K562 (cell line): ENCODE measurements around the gene RBSN. TPM values are rescaled to one million over a fixed set of nuclear protein-coding genes. Genes with fewer than 3 reads are reported as not detected.
A peak's percentile ranks its signal among the peaks of the same experiment; 100 is the strongest.

ENCODE experiments used
- ARID1B ChIP-seq: fragments of 450-650 bp; IDR thresholded peaks from 2 replicates; pipeline ENCODE4 v1.6.1; 2016; ENCODE audit warnings: antibody characterized with exemption, mild to moderate bottlenecking, inconsistent platforms
- ASH1L ChIP-seq: fragments of 450-650 bp; IDR thresholded peaks from 2 replicates; pipeline ENCODE4 v1.6.1; 2018; ENCODE audit warnings: borderline replicate concordance, mild to moderate bottlenecking, low read depth; ENCODE audit not compliant: partially characterized antibody
- BRF1 ChIP-seq: IDR thresholded peaks from 3 replicates; pipeline ENCODE4 v1.6.1; 2011; ENCODE audit warnings: borderline replicate concordance, mild to moderate bottlenecking; ENCODE audit not compliant: insufficient read length; ENCODE audit errors: extremely low read depth
- EP300 ChIP-seq: IDR thresholded peaks from 2 replicates; pipeline ENCODE4 v1.6.1; 2012; ENCODE audit warnings: low read length, improper control_type of control experiment
- EZH2 ChIP-seq: IDR thresholded peaks from 2 replicates; pipeline ENCODE4 v1.6.1; 2012; ENCODE audit warnings: low read depth, mild to moderate bottlenecking, inconsistent platforms, low read length, borderline replicate concordance
- GABPB1 ChIP-seq: sonication (generic); formaldehyde crosslinking; IDR thresholded peaks from 2 replicates; pipeline ENCODE4 v1.8.0; 2022; ENCODE audit warnings: mild to moderate bottlenecking, missing genetic modification reagents
- GTF2F1 ChIP-seq: IDR thresholded peaks from 2 replicates; pipeline ENCODE4 v1.6.1; 2011; ENCODE audit warnings: low read depth, low read length, improper control_type of control experiment
- MTA3 ChIP-seq: fragments of 450-650 bp; formaldehyde crosslinking; IDR thresholded peaks from 2 replicates; pipeline ENCODE4 v1.6.1; 2017; ENCODE audit warnings: mild to moderate bottlenecking, borderline replicate concordance
- POLR3A ChIP-seq: IDR thresholded peaks from 2 replicates; pipeline ENCODE4 v1.6.1; 2011; ENCODE audit warnings: borderline replicate concordance, mild to moderate bottlenecking, moderate library complexity; ENCODE audit not compliant: insufficient read length, insufficient read depth; ENCODE audit errors: extremely low read depth
- PTRF ChIP-seq: fragments of 450-650 bp; IDR thresholded peaks from 2 replicates; pipeline ENCODE4 v1.6.1; 2016; ENCODE audit warnings: mild to moderate bottlenecking, missing genetic modification characterization, missing compliant biosample characterization
- PYGO2 ChIP-seq: fragments of 450-650 bp; IDR thresholded peaks from 2 replicates; pipeline ENCODE4 v1.6.1; 2016; ENCODE audit warnings: mild to moderate bottlenecking, missing genetic modification characterization, moderate library complexity, missing compliant biosample characterization
- TAF15 ChIP-seq: fragments of 200-400 bp; formaldehyde crosslinking; IDR thresholded peaks from 2 replicates; pipeline ENCODE4 v1.6.1; 2017; ENCODE audit warnings: mild to moderate bottlenecking, low read depth, low read length, moderate library complexity
- TAF7 ChIP-seq: fragments of 450-650 bp; IDR thresholded peaks from 2 replicates; pipeline ENCODE4 v1.6.1; 2016; ENCODE audit warnings: missing genetic modification characterization, missing compliant biosample characterization
- TAL1 ChIP-seq: fragments of 450-650 bp; IDR thresholded peaks from 2 replicates; pipeline ENCODE4 v1.6.1; 2016; ENCODE audit warnings: mild to moderate bottlenecking
- ZFP1 ChIP-seq: fragments of 450-650 bp; formaldehyde crosslinking; IDR thresholded peaks from 2 replicates; pipeline ENCODE4 v1.4.0; 2020; ENCODE audit warnings: mild to moderate bottlenecking, mixed read lengths
- ZNF165 ChIP-seq: fragments of 250-450 bp; sonication (Bioruptor Pico); IDR thresholded peaks from 2 replicates; pipeline ENCODE4 v1.4.0; 2020; ENCODE audit warnings: borderline replicate concordance
- ZNF445 ChIP-seq: fragments of 250-450 bp; sonication (Bioruptor Pico); IDR thresholded peaks from 2 replicates; pipeline ENCODE4 v1.4.0; 2020; ENCODE audit warnings: low read depth, mild to moderate bottlenecking, moderate library complexity
- ZNF717 ChIP-seq: fragments of 250-450 bp; sonication (Bioruptor Pico); IDR thresholded peaks from 2 replicates; pipeline ENCODE4 v1.5.0; 2021
- polyA plus RNA-seq, 8 experiments: library from polyadenylated mRNA; depleted of rRNA in 4 of 8; stranded (reverse) in 5 of 8; unstranded in 3 of 8; fragments of >200 nt; fragmentation: Nextera tagmentation in 2 of 8; fragmentation: Illumina TruSeq in 1 of 8; extraction: Ambion mirVana in 2 of 8; extraction: Trizol in 1 of 8; gene quantifications; 2 replicates each; pipeline versions ENCODE4 v1.2.1 to v1.2.3, GENCODE V29; 2011 to 2014; ENCODE audit warnings: inconsistent platforms in 1 of 8, missing spikeins in 1 of 8
- total RNA-seq, 7 experiments: library from RNA; depleted of rRNA in 6 of 7; stranded (reverse); fragments of >200 nt in 6 of 7; fragmentation: Illumina TruSeq in 2 of 7; extraction: Trizol in 2 of 7; gene quantifications; 2 replicates each; pipeline versions ENCODE4 v1.2.1 to v1.2.3, GENCODE V29; 2011 to 2021; ENCODE audit warnings: low replicate concordance in 1 of 7
- TF ChIP-seq, protein P1 (sequence below): fragments of 250-450 bp; sonication (Bioruptor Pico); IDR thresholded peaks from 2 replicates; pipeline ENCODE4 v1.5.0; 2022; ENCODE audit warnings: mild to moderate bottlenecking
- TF ChIP-seq, protein P2 (sequence below): fragments of 250-450 bp; sonication (Bioruptor Pico); IDR thresholded peaks from 2 replicates; pipeline ENCODE4 v1.4.0; 2020; ENCODE audit warnings: mild to moderate bottlenecking
- TF ChIP-seq, protein P3 (sequence below): fragments of 250-450 bp; sonication (Bioruptor Pico); IDR thresholded peaks from 2 replicates; pipeline ENCODE4 v1.9.0; 2021; ENCODE audit warnings: mild to moderate bottlenecking
- TF ChIP-seq, protein P4 (sequence below): fragments of 250-450 bp; sonication (Bioruptor Pico); IDR thresholded peaks from 2 replicates; pipeline ENCODE4 v1.5.0; 2021
- TF ChIP-seq, protein P5 (sequence below): fragments of 250-450 bp; sonication (Bioruptor Pico); IDR thresholded peaks from 2 replicates; pipeline ENCODE4 v1.8.0; 2022; ENCODE audit warnings: moderate library complexity, mild to moderate bottlenecking, inconsistent platforms

The RBSN gene
- total and polyA plus RNA-seq, 9 of the 15 experiments (the other 6 are each of a cell fraction or from before 2014, with no cell fraction given), result 2.9 to 19.6 (median 15.0) TPM

DNA sequence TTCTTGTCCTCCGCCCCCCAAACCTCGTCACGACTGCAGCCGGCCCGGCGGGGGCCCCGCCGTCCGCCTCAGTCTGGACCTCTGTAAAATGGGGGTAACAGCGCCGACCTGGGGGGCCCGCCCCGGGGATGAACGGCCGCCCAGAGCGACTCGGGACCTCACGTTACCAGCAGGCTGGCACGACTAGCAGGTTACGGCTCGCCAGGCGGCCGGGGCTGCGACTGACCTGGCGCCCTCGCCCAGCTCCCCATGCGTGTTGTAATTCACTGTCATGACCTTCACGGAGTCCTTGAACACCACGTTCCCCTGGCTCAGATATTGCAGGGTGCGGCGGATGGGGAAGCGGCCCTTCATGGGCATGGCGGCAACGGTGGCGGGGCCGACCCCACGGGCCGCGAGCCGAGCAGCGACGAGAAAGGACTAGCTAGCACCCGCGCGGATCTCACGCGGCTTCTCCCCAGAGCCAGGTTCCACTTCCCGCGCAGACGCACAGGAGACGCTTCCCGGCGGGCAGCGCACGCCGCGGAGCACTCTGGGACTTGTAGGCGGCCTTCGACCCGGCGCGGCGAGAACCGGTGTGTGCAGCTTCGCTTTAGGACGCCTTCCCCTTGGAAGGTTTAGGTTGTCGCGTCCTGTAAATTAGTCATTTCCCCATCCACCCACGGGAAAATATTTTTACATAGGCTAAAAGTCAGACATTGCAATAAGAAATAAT is 34.0 kb downstream of the RBSN start, which contains the start of gene MRPS25 (continued):
- TF ChIP-seq, protein P1, sequence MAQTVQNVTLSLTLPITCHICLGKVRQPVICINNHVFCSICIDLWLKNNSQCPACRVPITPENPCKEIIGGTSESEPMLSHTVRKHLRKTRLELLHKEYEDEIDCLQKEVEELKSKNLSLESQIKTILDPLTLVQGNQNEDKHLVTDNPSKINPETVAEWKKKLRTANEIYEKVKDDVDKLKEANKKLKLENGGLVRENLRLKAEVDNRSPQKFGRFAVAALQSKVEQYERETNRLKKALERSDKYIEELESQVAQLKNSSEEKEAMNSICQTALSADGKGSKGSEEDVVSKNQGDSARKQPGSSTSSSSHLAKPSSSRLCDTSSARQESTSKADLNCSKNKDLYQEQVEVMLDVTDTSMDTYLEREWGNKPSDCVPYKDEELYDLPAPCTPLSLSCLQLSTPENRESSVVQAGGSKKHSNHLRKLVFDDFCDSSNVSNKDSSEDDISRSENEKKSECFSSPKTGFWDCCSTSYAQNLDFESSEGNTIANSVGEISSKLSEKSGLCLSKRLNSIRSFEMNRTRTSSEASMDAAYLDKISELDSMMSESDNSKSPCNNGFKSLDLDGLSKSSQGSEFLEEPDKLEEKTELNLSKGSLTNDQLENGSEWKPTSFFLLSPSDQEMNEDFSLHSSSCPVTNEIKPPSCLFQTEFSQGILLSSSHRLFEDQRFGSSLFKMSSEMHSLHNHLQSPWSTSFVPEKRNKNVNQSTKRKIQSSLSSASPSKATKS (CRISPR knock-in tag), result no peak
- TF ChIP-seq ZNF165 (CRISPR knock-in tag) (0 out of 2 replicates have a peak, but pooled peaks have one; percentile 31), BRF1 (no peak), TAF7 (tag) (peak; percentile 82), TAL1 (no peak), POLR3A (no peak), EZH2 (no peak), ZFP1 (no peak), MTA3 (peak; percentile 88), ASH1L (no peak), ZNF717 (CRISPR knock-in tag) (no peak), GTF2F1 (peak; percentile 78), TAF15 (no peak), PYGO2 (tag) (no peak), EP300 (peak; percentile 33; the same call in 1 of the 2 replicates), PTRF (tag) (no peak), ZNF445 (CRISPR knock-in tag) (no peak), GABPB1 (CRISPR knock-in tag) (peak; percentile 84), ARID1B (0 out of 2 replicates have a peak, but pooled peaks have one; percentile 15)
- TF ChIP-seq, protein P2, sequence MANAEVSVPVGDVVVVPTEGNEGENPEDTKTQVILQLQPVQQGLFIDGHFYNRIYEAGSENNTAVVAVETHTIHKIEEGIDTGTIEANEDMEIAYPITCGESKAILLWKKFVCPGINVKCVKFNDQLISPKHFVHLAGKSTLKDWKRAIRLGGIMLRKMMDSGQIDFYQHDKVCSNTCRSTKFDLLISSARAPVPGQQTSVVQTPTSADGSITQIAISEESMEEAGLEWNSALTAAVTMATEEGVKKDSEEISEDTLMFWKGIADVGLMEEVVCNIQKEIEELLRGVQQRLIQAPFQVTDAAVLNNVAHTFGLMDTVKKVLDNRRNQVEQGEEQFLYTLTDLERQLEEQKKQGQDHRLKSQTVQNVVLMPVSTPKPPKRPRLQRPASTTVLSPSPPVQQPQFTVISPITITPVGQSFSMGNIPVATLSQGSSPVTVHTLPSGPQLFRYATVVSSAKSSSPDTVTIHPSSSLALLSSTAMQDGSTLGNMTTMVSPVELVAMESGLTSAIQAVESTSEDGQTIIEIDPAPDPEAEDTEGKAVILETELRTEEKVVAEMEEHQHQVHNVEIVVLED (CRISPR knock-in tag), result peak; percentile 59; the same call in 1 of the 2 replicates
- TF ChIP-seq, protein P3, sequence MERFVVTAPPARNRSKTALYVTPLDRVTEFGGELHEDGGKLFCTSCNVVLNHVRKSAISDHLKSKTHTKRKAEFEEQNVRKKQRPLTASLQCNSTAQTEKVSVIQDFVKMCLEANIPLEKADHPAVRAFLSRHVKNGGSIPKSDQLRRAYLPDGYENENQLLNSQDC (CRISPR knock-in tag), result no peak
- TF ChIP-seq, protein P4, sequence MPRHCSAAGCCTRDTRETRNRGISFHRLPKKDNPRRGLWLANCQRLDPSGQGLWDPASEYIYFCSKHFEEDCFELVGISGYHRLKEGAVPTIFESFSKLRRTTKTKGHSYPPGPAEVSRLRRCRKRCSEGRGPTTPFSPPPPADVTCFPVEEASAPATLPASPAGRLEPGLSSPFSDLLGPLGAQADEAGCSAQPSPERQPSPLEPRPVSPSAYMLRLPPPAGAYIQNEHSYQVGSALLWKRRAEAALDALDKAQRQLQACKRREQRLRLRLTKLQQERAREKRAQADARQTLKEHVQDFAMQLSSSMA (CRISPR knock-in tag), result peak; percentile 64; the same call in 1 of the 2 replicates
- TF ChIP-seq, protein P5, sequence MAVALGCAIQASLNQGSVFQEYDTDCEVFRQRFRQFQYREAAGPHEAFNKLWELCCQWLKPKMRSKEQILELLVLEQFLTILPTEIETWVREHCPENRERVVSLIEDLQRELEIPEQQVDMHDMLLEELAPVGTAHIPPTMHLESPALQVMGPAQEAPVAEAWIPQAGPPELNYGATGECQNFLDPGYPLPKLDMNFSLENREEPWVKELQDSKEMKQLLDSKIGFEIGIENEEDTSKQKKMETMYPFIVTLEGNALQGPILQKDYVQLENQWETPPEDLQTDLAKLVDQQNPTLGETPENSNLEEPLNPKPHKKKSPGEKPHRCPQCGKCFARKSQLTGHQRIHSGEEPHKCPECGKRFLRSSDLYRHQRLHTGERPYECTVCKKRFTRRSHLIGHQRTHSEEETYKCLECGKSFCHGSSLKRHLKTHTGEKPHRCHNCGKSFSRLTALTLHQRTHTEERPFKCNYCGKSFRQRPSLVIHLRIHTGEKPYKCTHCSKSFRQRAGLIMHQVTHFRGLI (CRISPR knock-in tag), result no peak
